Panc1 (cell line): ENCODE results near the gene TJP3. TPM values are rescaled to one million over a fixed set of nuclear protein-coding genes. Genes with fewer than 3 reads are reported as not detected.

Source experiments
- ATAC-seq: fragments of 200-7000 bp; cut with Tn5 transposase; 2 replicates; pipeline ENCODE4 v1.9.1; 2020; ENCODE audit warnings: mild to moderate bottlenecking, moderate library complexity
- BruUV-seq: library from RNA; stranded (reverse); fragments of 400-500 nt; replicated peaks from 2 replicates; lab custom pipeline; 2021; lab: Mats Ljungman, UMichigan
- CTCF ChIA-PET: fragments of 300-600 bp; sonication (Branson Sonifier 250); formaldehyde crosslinking; loops from one replicate; lab custom pipeline; 2022; ENCODE audit warnings: antibody characterized with exemption; lab: Charles Lee
- POLR2A ChIA-PET: fragments of 300-600 bp; sonication (Branson Sonifier 250); formaldehyde crosslinking; loops from one replicate; lab custom pipeline; 2022; ENCODE audit warnings: antibody characterized with exemption; lab: Charles Lee
- DNase-seq: peaks from one replicate; pipeline ENCODE4 v3.0.0-alpha.2; 2010; ENCODE audit warnings: low read depth, low spot score
- H3K27ac ChIP-seq: 2 replicates; pipeline ENCODE4 v1.5.1; 2011; ENCODE audit warnings: mild to moderate bottlenecking, low read length, inconsistent platforms
- H3K27me3 ChIP-seq: fragments of 200-500 bp; sonication (Bioruptor generic); 2 replicates; pipeline ENCODE4 v1.6.0; 2014; ENCODE audit warnings: low read length, inconsistent platforms; ENCODE audit not compliant: control insufficient read depth, insufficient read depth
- H3K36me3 ChIP-seq: fragments of 200-500 bp; sonication (Bioruptor generic); 2 replicates; pipeline ENCODE4 v1.5.1; 2014; ENCODE audit warnings: inconsistent platforms, mild to moderate bottlenecking, low read length, moderate library complexity; ENCODE audit not compliant: control insufficient read depth, insufficient read depth
- H3K4me1 ChIP-seq: 2 replicates; pipeline ENCODE4 v1.5.1; 2011; ENCODE audit warnings: inconsistent platforms, mild to moderate bottlenecking, low read length, moderate library complexity; ENCODE audit not compliant: control insufficient read depth, insufficient read depth
- H3K4me3 ChIP-seq, 2 experiments: 2 replicates each; pipeline ENCODE4 v1.5.1; 2011 to 2012; ENCODE audit warnings: low read depth in 2 of 2, low read length in 2 of 2, mild to moderate bottlenecking in 2 of 2, inconsistent platforms in 1 of 2, moderate library complexity in 1 of 2
- H3K9me3 ChIP-seq: fragments of 200-500 bp; sonication (Bioruptor generic); 2 replicates; pipeline ENCODE4 v1.5.1; 2014; ENCODE audit warnings: low read depth, mild to moderate bottlenecking, inconsistent platforms, low read length, moderate library complexity; ENCODE audit not compliant: control insufficient read depth, insufficient read depth
- POLR2AphosphoS5 ChIP-seq: IDR thresholded peaks from 2 replicates; pipeline ENCODE4 v1.6.1; 2012; ENCODE audit warnings: mild to moderate bottlenecking, low read depth, low read length, moderate library complexity
- REST ChIP-seq, 2 experiments: IDR thresholded peaks; 2 replicates each; pipeline ENCODE4 v1.6.1; 2011 to 2012; ENCODE audit warnings: low read depth in 2 of 2, control low read depth in 1 of 2, low read length in 1 of 2, mild to moderate bottlenecking in 1 of 2, moderate library complexity in 1 of 2; ENCODE audit not compliant: insufficient read depth in 1 of 2
- SIN3A ChIP-seq: IDR thresholded peaks from 2 replicates; pipeline ENCODE4 v1.6.1; 2012; ENCODE audit warnings: low read depth, mild to moderate bottlenecking, low read length, moderate library complexity, borderline replicate concordance; ENCODE audit not compliant: insufficient read depth
- TCF7L2 ChIP-seq: IDR thresholded peaks from 2 replicates; pipeline ENCODE4 v1.6.1; 2011; ENCODE audit warnings: mild to moderate bottlenecking, low read depth, low read length, inconsistent platforms
- in situ Hi-C: cut with HindIII; loops from 2 replicates; pipeline ENCODE4 v1.10.0; 2016; ENCODE audit warnings: low sequenced_read_pairs, low pct_unique_long_range_greater_than_20kb
- intact Hi-C: fragments of 100-400 bp; cut with micrococcal nuclease; formaldehyde crosslinking; loops from one replicate; pipeline ENCODE4 v1.10.0; 2022; ENCODE audit not compliant: unreplicated experiment
- total RNA-seq: library from RNA; stranded (reverse); gene quantifications from one replicate; pipeline ENCODE4 v1.2.1, GENCODE V29; 2021; ENCODE audit not compliant: unreplicated experiment
- TF ChIP-seq, protein P1 (sequence below): fragments of 450-650 bp; IDR thresholded peaks from 2 replicates; pipeline ENCODE4 v1.5.1; 2017; ENCODE audit warnings: mild to moderate bottlenecking

Gene TJP3
- total RNA-seq, 1 experiment from 2014 or later, result 2.7 TPM

DNA sequence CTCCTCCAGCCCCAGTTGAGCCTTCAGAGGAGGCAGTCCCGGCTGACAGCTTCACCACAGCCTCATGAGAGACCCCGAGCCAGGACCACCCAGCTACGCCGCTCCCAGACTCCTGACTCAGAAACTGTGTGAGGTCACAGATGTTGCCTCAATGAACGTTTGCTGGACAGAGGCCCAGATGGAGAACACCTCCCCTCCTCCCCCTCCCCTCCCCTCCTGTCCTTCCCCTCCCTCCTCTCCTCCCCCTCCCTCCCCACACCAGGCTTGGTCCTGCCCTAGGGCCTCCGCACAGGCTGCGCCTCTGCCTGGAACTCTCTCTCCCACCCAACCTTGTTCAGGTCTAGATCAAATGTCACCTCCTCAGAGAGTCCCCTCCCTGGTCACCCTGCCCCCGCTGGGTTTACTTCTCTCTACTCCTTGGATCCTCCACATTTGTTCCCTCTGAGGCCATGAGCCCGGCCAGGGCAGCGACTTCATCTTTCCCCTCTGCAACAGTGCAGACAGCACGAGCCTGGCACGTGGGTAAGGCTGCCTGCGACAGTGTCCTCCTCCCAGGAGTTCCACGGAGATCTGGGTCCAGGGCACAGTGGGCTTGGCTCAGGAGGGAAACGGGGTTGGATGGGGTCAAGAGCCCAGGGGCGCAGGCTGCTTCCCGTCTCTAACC, 25.3 kb upstream of the TJP3 start:
- Histone ChIP-seq H3K9me3 (no peaks in the 10 kb centered on the region), H3K4me3 (no peak overlapping the region), H3K4me1 (no peaks in the 10 kb centered on the region; the same call in 1 of the 2 replicates), H3K27me3 (no peaks in the 10 kb centered on the region), H3K27ac (no peak overlapping the region), H3K36me3 (no peaks in the 10 kb centered on the region)
- ChIA-PET POLR2A (no interaction called here), CTCF (no interaction called here)
- in situ Hi-C loops (no loop called here), intact Hi-C loops (no loop called here)
- TF ChIP-seq POLR2AphosphoS5 (no peak), TCF7L2 (no peak)
- TF ChIP-seq, protein P1, sequence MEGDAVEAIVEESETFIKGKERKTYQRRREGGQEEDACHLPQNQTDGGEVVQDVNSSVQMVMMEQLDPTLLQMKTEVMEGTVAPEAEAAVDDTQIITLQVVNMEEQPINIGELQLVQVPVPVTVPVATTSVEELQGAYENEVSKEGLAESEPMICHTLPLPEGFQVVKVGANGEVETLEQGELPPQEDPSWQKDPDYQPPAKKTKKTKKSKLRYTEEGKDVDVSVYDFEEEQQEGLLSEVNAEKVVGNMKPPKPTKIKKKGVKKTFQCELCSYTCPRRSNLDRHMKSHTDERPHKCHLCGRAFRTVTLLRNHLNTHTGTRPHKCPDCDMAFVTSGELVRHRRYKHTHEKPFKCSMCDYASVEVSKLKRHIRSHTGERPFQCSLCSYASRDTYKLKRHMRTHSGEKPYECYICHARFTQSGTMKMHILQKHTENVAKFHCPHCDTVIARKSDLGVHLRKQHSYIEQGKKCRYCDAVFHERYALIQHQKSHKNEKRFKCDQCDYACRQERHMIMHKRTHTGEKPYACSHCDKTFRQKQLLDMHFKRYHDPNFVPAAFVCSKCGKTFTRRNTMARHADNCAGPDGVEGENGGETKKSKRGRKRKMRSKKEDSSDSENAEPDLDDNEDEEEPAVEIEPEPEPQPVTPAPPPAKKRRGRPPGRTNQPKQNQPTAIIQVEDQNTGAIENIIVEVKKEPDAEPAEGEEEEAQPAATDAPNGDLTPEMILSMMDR, result no peak
- no peak for ATAC-seq
- BruUV-seq, result no TSS peak
- DNase-seq, result no peak

- in situ Hi-C loops, result no loop called here
- intact Hi-C loops, result no loop called here
- CTCF ChIA-PET, result no interaction called here
- Histone ChIP-seq H3K9me3 (no peaks in the 10 kb centered on the region), H3K36me3 (no peaks in the 10 kb centered on the region), H3K27me3 (no peaks in the 10 kb centered on the region), H3K27ac (no peak overlapping the region), H3K4me3 (no peak overlapping the region), H3K4me1 (no peaks in the 10 kb centered on the region; the same call in 1 of the 2 replicates)
- no TSS peak for BruUV-seq
- no peak for DNase-seq
- POLR2A ChIA-PET, result no interaction called here
- TF ChIP-seq, protein P1, result no peak
- TF ChIP-seq POLR2AphosphoS5, result no peak
- no peak for TF ChIP-seq REST (IDR thresholded peaks at IDR 0.05; ENCODE audit: insufficient read depth in 1 of 2, low read depth in 2 of 2, low read length in 1 of 2)
- TF ChIP-seq SIN3A, result no peak
- TF ChIP-seq TCF7L2, result no peak
- ATAC-seq, result no peak
Observed at GRCh38 chr19:3683405-3684053, 24.7 kb upstream of the TJP3 start.
